B cell (primary cell): Measurements from ENCODE around the gene AKR1B1. TPM values are rescaled to one million over a fixed set of nuclear protein-coding genes. Genes with fewer than 3 reads are reported as not detected.
"Not testable (repeated sequence)": the region's sequence is repeated elsewhere in the genome, so short reads cannot be mapped to it uniquely, and the experiment has no call there.

Experiments
- ATAC-seq: fragments of 200-7000 bp; cut with Tn5 transposase; one replicate; pipeline ENCODE4 v1.10.0; 2021; ENCODE audit warnings: low read depth, mild to moderate bottlenecking, moderate number of reproducible peaks, moderate library complexity
- CTCF ChIA-PET: fragments of 350-600 bp; sonication (Branson Sonifier 250); formaldehyde crosslinking; loops from one replicate; lab custom pipeline; 2021; ENCODE audit warnings: antibody characterized with exemption, inconsistent platforms; lab: Charles Lee
- POLR2A ChIA-PET: fragments of 350-600 bp; sonication (Branson Sonifier 250); formaldehyde crosslinking; loops from one replicate; lab custom pipeline; 2021; ENCODE audit warnings: antibody characterized with exemption; lab: Charles Lee
- DNase-seq: peaks from one replicate; pipeline ENCODE4 v3.0.0; 2013
- H2AFZ ChIP-seq: 2 replicates; pipeline ENCODE4 v1.6.1; 2012; ENCODE audit warnings: mild to moderate bottlenecking, low read depth, low read length; ENCODE audit not compliant: insufficient read depth, poor library complexity, severe bottlenecking
- H3K27ac ChIP-seq, 2 donors: 1 replicate in 1 of 2; 2 replicates in 1 of 2; pipeline ENCODE4 v1.5.1; 2012 to 2013; ENCODE audit warnings: low read length in 2 of 2, mild to moderate bottlenecking in 2 of 2, moderate library complexity in 1 of 2
- H3K27me3 ChIP-seq, 4 experiments: fragments of 200-600 bp in 1 of 4; sonication (generic) in 1 of 4; replicated peaks in 1 of 4; 1 replicate in 2 of 4; 2 replicates in 2 of 4; pipeline versions ENCODE4 v1.6.1 to v1.7.0; 2013 to 2016; ENCODE audit warnings: low read length in 3 of 4, mild to moderate bottlenecking in 2 of 4, mixed read lengths in 1 of 4, moderate library complexity in 1 of 4; ENCODE audit not compliant: insufficient read depth in 4 of 4, control insufficient read depth in 3 of 4; ENCODE audit errors: control extremely low read depth in 1 of 4
- H3K36me3 ChIP-seq, 2 experiments: replicated peaks in 1 of 2; 1 replicate in 1 of 2; 2 replicates in 1 of 2; pipeline versions ENCODE4 v1.6.1 to v1.7.1; 2013; ENCODE audit warnings: low read length in 1 of 2; ENCODE audit not compliant: insufficient read depth in 2 of 2, control insufficient read depth in 1 of 2; ENCODE audit errors: control extremely low read depth in 1 of 2, extremely low read depth in 1 of 2
- H3K4me1 ChIP-seq, 2 donors: fragments of 200-600 bp in 1 of 2; sonication (generic) in 1 of 2; 1 replicate in 1 of 2; 2 replicates in 1 of 2; pipeline versions ENCODE4 v1.5.1 to v1.6.1; 2013 to 2017; ENCODE audit warnings: low read length in 2 of 2; ENCODE audit not compliant: control insufficient read depth in 2 of 2, insufficient read depth in 2 of 2
- H3K4me2 ChIP-seq: replicated peaks from 2 replicates; pipeline ENCODE3; 2012; ENCODE audit warnings: mild to moderate bottlenecking, low read depth, low read length; ENCODE audit not compliant: poor library complexity, severe bottlenecking
- H3K4me3 ChIP-seq, 5 experiments: fragments of 200-600 bp in 1 of 5; sonication (generic) in 1 of 5; 1 replicate in 3 of 5; 2 replicates in 2 of 5; pipeline versions ENCODE4 v1.5.1 to v1.7.0; 2011 to 2016; ENCODE audit warnings: low read length in 4 of 5, mild to moderate bottlenecking in 4 of 5, low read depth in 2 of 5, control low read depth in 1 of 5, moderate library complexity in 1 of 5; ENCODE audit not compliant: insufficient read depth in 1 of 5; ENCODE audit errors: control extremely low read depth in 1 of 5, extremely low read depth in 1 of 5
- H3K79me2 ChIP-seq: fragments of 200-600 bp; sonication (generic); one replicate; pipeline ENCODE4 v1.6.0; 2016; ENCODE audit warnings: low read length; ENCODE audit not compliant: control insufficient read depth, insufficient read depth
- H3K9ac ChIP-seq: fragments of 200-600 bp; sonication (generic); 2 replicates; pipeline ENCODE4 v1.6.1; 2017; ENCODE audit warnings: mild to moderate bottlenecking, low read length, moderate library complexity
- H3K9me3 ChIP-seq, 3 donors: one replicate each; pipeline versions ENCODE4 v1.6.1 to v1.7.1; 2013; ENCODE audit warnings: low read length in 2 of 3; ENCODE audit not compliant: control insufficient read depth in 2 of 3, insufficient read depth in 1 of 3; ENCODE audit errors: control extremely low read depth in 1 of 3
- H4K20me1 ChIP-seq: 2 replicates; pipeline ENCODE4 v1.6.0; 2012; ENCODE audit warnings: mild to moderate bottlenecking, low read length; ENCODE audit not compliant: insufficient read depth, control insufficient read depth, poor library complexity, severe bottlenecking
- H3K27ac Mint-ChIP-seq: one replicate; pipeline ENCODE4 v1.8.0; 2021; ENCODE audit warnings: mixed read lengths
- H3K27me3 Mint-ChIP-seq: one replicate; pipeline ENCODE4 v1.8.0; 2021; ENCODE audit warnings: mixed read lengths
- H3K4me1 Mint-ChIP-seq: one replicate; pipeline ENCODE4 v1.8.0; 2021; ENCODE audit warnings: mixed read lengths
- H3K4me3 Mint-ChIP-seq: one replicate; pipeline ENCODE4 v1.8.0; 2021; ENCODE audit warnings: mixed read lengths
- H3K9me3 Mint-ChIP-seq: one replicate; pipeline ENCODE4 v1.8.0; 2022; ENCODE audit warnings: mixed read lengths; ENCODE audit not compliant: insufficient read depth
- EZH2 ChIP-seq: IDR thresholded peaks from 2 replicates; pipeline ENCODE4 v1.6.1; 2012; ENCODE audit warnings: borderline replicate concordance, low read depth, mild to moderate bottlenecking, moderate library complexity, low read length; ENCODE audit not compliant: insufficient read depth, poor library complexity, severe bottlenecking
- WGBS: methylation state at CpG from one replicate; pipeline ENCODE4 v1.1.5; 2013; ENCODE audit warnings: missing lambda C conversion rate; ENCODE audit not compliant: insufficient coverage; 5-methylcytosine and 5-hydroxymethylcytosine counted together
- intact Hi-C: fragments of 100-400 bp; cut with micrococcal nuclease; formaldehyde crosslinking; loops from one replicate; pipeline ENCODE4 v1.10.0; 2022
- polyA plus RNA-seq: library from polyadenylated mRNA; depleted of rRNA; stranded (reverse); fragments of >200 nt; gene quantifications from 2 replicates; pipeline ENCODE4 v1.2.3, GENCODE V29; 2012
- total RNA-seq, 2 donors: library from RNA; stranded (reverse); fragments of 120-200 nt in 1 of 2; gene quantifications; 1 replicate in 1 of 2; 2 replicates in 1 of 2; pipeline versions ENCODE4 v1.2.3 to v1.2.4, GENCODE V29; 2013 to 2022
- TF ChIP-seq, protein P1 (sequence below): fragments of 200-600 bp; IDR thresholded peaks from one replicate; pipeline ENCODE4 v1.8.0; 2022; ENCODE audit warnings: antibody characterized with exemption, mild to moderate bottlenecking

AKR1B1 gene
- total and polyA plus RNA-seq, 2 donors (not counting 1 experiment from before 2014, with no cell fraction given) = 82.9 to 89.6 TPM

DNA sequence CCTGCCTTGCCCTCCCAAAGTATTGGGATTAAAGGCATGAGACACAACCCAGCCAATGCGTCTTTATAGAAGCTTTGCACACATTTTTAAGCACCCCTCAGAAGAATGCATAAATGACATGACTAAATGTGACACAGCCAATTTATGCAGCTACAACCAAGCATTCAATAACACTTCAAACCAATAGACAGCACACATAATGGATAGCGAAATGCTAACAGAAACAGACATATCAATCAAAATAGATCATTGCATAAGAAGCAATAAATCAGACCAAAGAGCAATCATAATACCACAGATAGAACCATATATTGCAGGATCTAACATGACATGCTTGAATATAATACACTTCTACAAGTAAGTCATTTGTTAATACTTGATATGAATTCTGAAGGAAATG is 34.2 kb upstream of the AKR1B1 start:
- intact Hi-C loops = no loop called here
- H3K9ac ChIP-seq = no peak overlapping the region
- no peak overlapping the region for H3K4me2 ChIP-seq
- no peak overlapping the region for H2AFZ ChIP-seq
- TF ChIP-seq EZH2 = no peak
- TF ChIP-seq, protein P1, sequence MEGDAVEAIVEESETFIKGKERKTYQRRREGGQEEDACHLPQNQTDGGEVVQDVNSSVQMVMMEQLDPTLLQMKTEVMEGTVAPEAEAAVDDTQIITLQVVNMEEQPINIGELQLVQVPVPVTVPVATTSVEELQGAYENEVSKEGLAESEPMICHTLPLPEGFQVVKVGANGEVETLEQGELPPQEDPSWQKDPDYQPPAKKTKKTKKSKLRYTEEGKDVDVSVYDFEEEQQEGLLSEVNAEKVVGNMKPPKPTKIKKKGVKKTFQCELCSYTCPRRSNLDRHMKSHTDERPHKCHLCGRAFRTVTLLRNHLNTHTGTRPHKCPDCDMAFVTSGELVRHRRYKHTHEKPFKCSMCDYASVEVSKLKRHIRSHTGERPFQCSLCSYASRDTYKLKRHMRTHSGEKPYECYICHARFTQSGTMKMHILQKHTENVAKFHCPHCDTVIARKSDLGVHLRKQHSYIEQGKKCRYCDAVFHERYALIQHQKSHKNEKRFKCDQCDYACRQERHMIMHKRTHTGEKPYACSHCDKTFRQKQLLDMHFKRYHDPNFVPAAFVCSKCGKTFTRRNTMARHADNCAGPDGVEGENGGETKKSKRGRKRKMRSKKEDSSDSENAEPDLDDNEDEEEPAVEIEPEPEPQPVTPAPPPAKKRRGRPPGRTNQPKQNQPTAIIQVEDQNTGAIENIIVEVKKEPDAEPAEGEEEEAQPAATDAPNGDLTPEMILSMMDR = no peak
- peaks cover 35% of the 10 kb centered on the region for H3K27me3 Mint-ChIP-seq
- WGBS = 89% methylated on average over 1 of the region's 2 CpGs
- H3K9me3 Mint-ChIP-seq = no peaks in the 10 kb centered on the region
- DNase-seq = no peak
- H3K4me1 Mint-ChIP-seq = no peaks in the 10 kb centered on the region
- H3K27ac Mint-ChIP-seq = no peak overlapping the region
- H3K4me1 ChIP-seq = no peaks in the 10 kb centered on the region
- ChIA-PET CTCF (interaction anchor here (1.4 kb wide), 1 partner anchor 60 kb away, joined by 4 read pairs; no protein-coding TSS in a partner anchor), POLR2A (no interaction called here)
- H4K20me1 ChIP-seq = no peaks in the 10 kb centered on the region
- H3K27ac ChIP-seq = no peak overlapping the region
- peaks cover 0 to 6% (median 2%) of the 10 kb centered on the region in 4 experiments for H3K27me3 ChIP-seq
- no peaks in the 10 kb centered on the region for H3K79me2 ChIP-seq
- no peaks in the 10 kb centered on the region for H3K9me3 ChIP-seq
- ATAC-seq = no peak
- H3K4me3 ChIP-seq = no peak overlapping the region
- no peak overlapping the region for H3K4me3 Mint-ChIP-seq
- H3K36me3 ChIP-seq = no peaks in the 10 kb centered on the region

DNA sequence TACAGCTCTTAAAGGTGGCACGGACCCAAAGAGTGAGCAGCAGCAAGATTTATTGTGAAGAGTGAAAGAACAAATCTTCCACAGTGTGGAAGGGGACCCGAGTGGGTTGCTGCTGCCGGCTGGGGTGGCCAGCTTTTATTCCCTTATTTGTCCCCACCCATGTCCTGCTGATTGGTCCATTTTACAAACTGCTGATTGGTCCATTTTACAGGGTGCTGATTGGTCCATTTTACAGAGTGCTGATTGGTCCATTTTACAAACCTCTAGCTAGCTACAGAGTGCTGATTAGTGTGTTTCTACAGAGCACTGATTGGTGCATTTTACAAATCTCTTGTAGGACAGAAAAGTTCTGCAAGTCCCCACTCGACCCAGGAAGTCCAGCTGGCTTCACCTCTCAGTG is 28.8 kb upstream of the AKR1B1 start:
- ATAC-seq, intact Hi-C loops, H3K4me2 ChIP-seq, H3K79me2 ChIP-seq, H3K27me3 ChIP-seq, H3K4me3 ChIP-seq, H3K36me3 ChIP-seq, H2AFZ ChIP-seq, H3K9me3 ChIP-seq, H3K9me3 Mint-ChIP-seq, H4K20me1 ChIP-seq, H3K4me3 Mint-ChIP-seq, H3K4me1 Mint-ChIP-seq, H3K27ac ChIP-seq, H3K4me1 ChIP-seq, H3K27ac Mint-ChIP-seq, POLR2A ChIA-PET, DNase-seq, CTCF ChIA-PET, H3K9ac ChIP-seq: not testable (repeated sequence)
- peaks cover 44% of the 10 kb centered on the region for H3K27me3 Mint-ChIP-seq
- WGBS = 64% methylated on average over 1 of the region's 4 CpGs
